ENCODE data around the gene DACT3. TPM values are rescaled to one million over a fixed set of nuclear protein-coding genes. Genes with fewer than 3 reads are reported as not detected.

The DACT3 gene
- total RNA-seq, 1 donor from 2014 or later: 4.3 TPM

GRCh38 chr19:46691104-46691503 is 30.1 kb upstream of the DACT3 start:
- no peak for DNase-seq (ENCODE audit: low spot score)
- H3K36me3 Mint-ChIP-seq (ENCODE audit: low read depth): peaks cover 41% of the 10 kb centered on the region
- no peaks in the 10 kb centered on the region for H3K27me3 Mint-ChIP-seq (ENCODE audit: insufficient read depth)
- no peak overlapping the region for H3K27ac Mint-ChIP-seq
- H3K9me3 Mint-ChIP-seq: no peaks in the 10 kb centered on the region
- intact Hi-C loops (cut with micrococcal nuclease): no loop called here
- no peak overlapping the region for H3K4me3 Mint-ChIP-seq
- peaks cover 4% of the 10 kb centered on the region for H3K4me1 Mint-ChIP-seq (ENCODE audit: low read depth)

GRCh38 chr19:46689358-46689757 is 28.4 kb upstream of the DACT3 start:
- Mint-ChIP-seq H3K27ac (no peak overlapping the region), H3K4me1 (ENCODE audit: low read depth) (peaks cover 4% of the 10 kb centered on the region), H3K27me3 (ENCODE audit: insufficient read depth) (no peaks in the 10 kb centered on the region), H3K36me3 (ENCODE audit: low read depth) (peaks cover 38% of the 10 kb centered on the region), H3K4me3 (no peak overlapping the region), H3K9me3 (no peaks in the 10 kb centered on the region)
- DNase-seq (ENCODE audit: low spot score): no peak
- intact Hi-C loops (cut with micrococcal nuclease): no loop called here

- intact Hi-C loops (cut with micrococcal nuclease): no loop called here
- no peak for DNase-seq (ENCODE audit: low spot score)
- no peaks in the 10 kb centered on the region for H3K27me3 Mint-ChIP-seq (ENCODE audit: insufficient read depth)
- no peaks in the 10 kb centered on the region for H3K9me3 Mint-ChIP-seq
- H3K4me1 Mint-ChIP-seq (ENCODE audit: low read depth): peaks cover 2% of the 10 kb centered on the region
- H3K36me3 Mint-ChIP-seq (ENCODE audit: low read depth): peaks cover 35% of the 10 kb centered on the region
- H3K27ac Mint-ChIP-seq: no peak overlapping the region
- no peak overlapping the region for H3K4me3 Mint-ChIP-seq
Observed at GRCh38 chr19:46687438-46688145, 26.6 kb upstream of the DACT3 start.

- no peaks in the 10 kb centered on the region for H3K9me3 Mint-ChIP-seq
- peaks cover 15% of the 10 kb centered on the region for H3K36me3 Mint-ChIP-seq (ENCODE audit: low read depth)
- H3K27me3 Mint-ChIP-seq (ENCODE audit: insufficient read depth): no peaks in the 10 kb centered on the region
- intact Hi-C loops (cut with micrococcal nuclease): no loop called here
- no peak overlapping the region for H3K4me3 Mint-ChIP-seq
- DNase-seq (ENCODE audit: low spot score): no peak
- peak overlapping the region; percentile 64 for H3K27ac Mint-ChIP-seq
- H3K4me1 Mint-ChIP-seq (ENCODE audit: low read depth): no peaks in the 10 kb centered on the region
Observed at GRCh38 chr19:46685189-46685588, 24.2 kb upstream of the DACT3 start.

GRCh38 chr19:46678110-46678732 is 17.2 kb upstream of the DACT3 start:
- Mint-ChIP-seq H3K27me3 (ENCODE audit: insufficient read depth) (no peaks in the 10 kb centered on the region), H3K9me3 (no peaks in the 10 kb centered on the region), H3K4me1 (ENCODE audit: low read depth) (peaks cover 11% of the 10 kb centered on the region), H3K4me3 (no peak overlapping the region), H3K36me3 (ENCODE audit: low read depth) (peaks cover 48% of the 10 kb centered on the region), H3K27ac (no peak overlapping the region)
- DNase-seq (ENCODE audit: low spot score): peak; percentile 57
- intact Hi-C loops (cut with micrococcal nuclease): no loop called here

GRCh38 chr19:46674416-46675178 is 13.6 kb upstream of the DACT3 start:
- Mint-ChIP-seq H3K4me1 (ENCODE audit: low read depth) (peaks cover 11% of the 10 kb centered on the region), H3K36me3 (ENCODE audit: low read depth) (peaks cover 54% of the 10 kb centered on the region)

GRCh38 chr19:46670813-46671212 is 9.8 kb upstream of the DACT3 start:
- H3K36me3 Mint-ChIP-seq (ENCODE audit: low read depth): peaks cover 34% of the 10 kb centered on the region
- H3K27ac Mint-ChIP-seq: no peak overlapping the region
- no peak overlapping the region for H3K4me3 Mint-ChIP-seq
- no peaks in the 10 kb centered on the region for H3K4me1 Mint-ChIP-seq (ENCODE audit: low read depth)
- H3K9me3 Mint-ChIP-seq: no peaks in the 10 kb centered on the region
- no peak for DNase-seq (ENCODE audit: low spot score)
- intact Hi-C loops (cut with micrococcal nuclease): no loop called here
- H3K27me3 Mint-ChIP-seq (ENCODE audit: insufficient read depth): no peaks in the 10 kb centered on the region

More at GRCh38 chr19:46674416-46675178, 13.6 kb upstream of the DACT3 start:
- H3K27me3 Mint-ChIP-seq (ENCODE audit: insufficient read depth): no peaks in the 10 kb centered on the region
- H3K4me3 Mint-ChIP-seq: no peak overlapping the region
- no peak for DNase-seq (ENCODE audit: low spot score)
- H3K9me3 Mint-ChIP-seq: no peaks in the 10 kb centered on the region
- H3K27ac Mint-ChIP-seq: no peak overlapping the region
- intact Hi-C loops (cut with micrococcal nuclease): no loop called here

GRCh38 chr19:46668662-46669061 is 7.7 kb upstream of the DACT3 start:
- no peak for DNase-seq (ENCODE audit: low spot score)
- Mint-ChIP-seq H3K27me3 (ENCODE audit: insufficient read depth) (peaks cover under 1% of the 10 kb centered on the region), H3K4me1 (ENCODE audit: low read depth) (no peaks in the 10 kb centered on the region), H3K9me3 (no peaks in the 10 kb centered on the region), H3K27ac (no peak overlapping the region), H3K36me3 (ENCODE audit: low read depth) (peaks cover 18% of the 10 kb centered on the region), H3K4me3 (no peak overlapping the region)
- intact Hi-C loops (cut with micrococcal nuclease): no loop called here

GRCh38 chr19:46665072-46665471 is 4.1 kb upstream of the DACT3 start:
- no peak overlapping the region for H3K4me3 Mint-ChIP-seq
- peaks cover under 1% of the 10 kb centered on the region for H3K36me3 Mint-ChIP-seq (ENCODE audit: low read depth)
- no peak for DNase-seq (ENCODE audit: low spot score)
- peaks cover 13% of the 10 kb centered on the region for H3K4me1 Mint-ChIP-seq (ENCODE audit: low read depth)
- H3K27ac Mint-ChIP-seq: no peak overlapping the region
- intact Hi-C loops (cut with micrococcal nuclease): no loop called here
- H3K9me3 Mint-ChIP-seq: no peaks in the 10 kb centered on the region
- H3K27me3 Mint-ChIP-seq (ENCODE audit: insufficient read depth): peaks cover 16% of the 10 kb centered on the region

- Mint-ChIP-seq H3K9me3 (no peaks in the 10 kb centered on the region), H3K27ac (peak overlapping the region; percentile 81), H3K36me3 (ENCODE audit: low read depth) (peaks cover 2% of the 10 kb centered on the region), H3K4me1 (ENCODE audit: low read depth) (peaks cover 19% of the 10 kb centered on the region), H3K4me3 (peak overlapping the region; percentile 72), H3K27me3 (ENCODE audit: insufficient read depth) (peaks cover 37% of the 10 kb centered on the region)
- intact Hi-C loops (cut with micrococcal nuclease): loop anchor here (1.0 to 2.0 kb wide), 8 partner anchors 28 to 595 kb away; partner anchors contain the start of genes CCDC9, FKRP, PRKD2 and SLC1A5
- peak; percentile 71 for DNase-seq (ENCODE audit: low spot score)
Observed at GRCh38 chr19:46661735-46662592, 982 bp upstream of the DACT3 start.

- Mint-ChIP-seq H3K27me3 (ENCODE audit: insufficient read depth) (peaks cover 43% of the 10 kb centered on the region), H3K9me3 (no peaks in the 10 kb centered on the region), H3K36me3 (ENCODE audit: low read depth) (peaks cover 2% of the 10 kb centered on the region), H3K4me3 (peak overlapping the region; percentile 72), H3K4me1 (ENCODE audit: low read depth) (peaks cover 19% of the 10 kb centered on the region), H3K27ac (no peak overlapping the region)
- intact Hi-C loops (cut with micrococcal nuclease): loop anchor here (1.0 to 2.0 kb wide), 5 partner anchors 26 to 596 kb away; partner anchors contain the start of genes CCDC9, PRKD2 and SLC1A5
- DNase-seq (ENCODE audit: low spot score): no peak
Observed at GRCh38 chr19:46660551-46661019, 397 bp downstream of the DACT3 start.

- no peak for DNase-seq (ENCODE audit: low spot score)
- Mint-ChIP-seq H3K27me3 (ENCODE audit: insufficient read depth) (peaks cover 43% of the 10 kb centered on the region), H3K4me3 (peak overlapping the region; percentile 83), H3K36me3 (ENCODE audit: low read depth) (peaks cover 2% of the 10 kb centered on the region), H3K27ac (peak overlapping the region; percentile 41), H3K4me1 (ENCODE audit: low read depth) (peaks cover 19% of the 10 kb centered on the region), H3K9me3 (no peaks in the 10 kb centered on the region)
- intact Hi-C loops (cut with micrococcal nuclease): loop anchor here (2.0 kb wide), 2 partner anchors 57 to 597 kb away; partner anchors contain the start of genes CCDC9 and PRKD2
Observed at GRCh38 chr19:46660008-46660517, 919 bp downstream of the DACT3 start.

Measured in activated T-helper 1 cell treated with anti-CD3 and anti-CD28 coated beads, Interleukin-12 subunit alpha, Interleukin-12 subunit beta, Interleukin-2, Interleukin-4 antibody, amounts not matched to agents 30 ng/mL and 10 ng/mL and 1 ng/mL, durations not matched to agents 14 hours and 24 hours and 36 hours (primary cell).